ENCODE results near the gene HDHD2. TPM values are rescaled to one million over a fixed set of nuclear protein-coding genes. Genes with fewer than 3 reads are reported as not detected.

The HDHD2 gene
- polyA plus RNA-seq, 3 donors = 44.3 to 65.9 (median 55.2) TPM

GRCh38 chr18:47081578-47081977 is 68.7 kb downstream of the HDHD2 start:
- no peak for DNase-seq

- DNase-seq = no peak
Observed at GRCh38 chr18:47080872-47081271, 69.4 kb downstream of the HDHD2 start.

- no peak for DNase-seq
Observed at GRCh38 chr18:47077111-47077510, 73.2 kb downstream of the HDHD2 start.

- DNase-seq = no peak
Observed at GRCh38 chr18:47075098-47075883, 75.0 kb downstream of the HDHD2 start.

- no peak for DNase-seq
Observed at GRCh38 chr18:47067648-47068047, 82.7 kb downstream of the HDHD2 start.

GRCh38 chr18:47063096-47063495 is 87.2 kb downstream of the HDHD2 start:
- no peak for DNase-seq

GRCh38 chr18:47062471-47062870 is 87.8 kb downstream of the HDHD2 start:
- DNase-seq = no peak

Other genes starting within 250 kb of the HDHD2 start
- 10 to 100 TPM; 22.3 to 28.6 (median 27.4) TPM for gene PIAS2, start 233.0 kb downstream of the HDHD2 start, polyA plus RNA-seq (ENCODE audit: insufficient read length in 3 of 3)
- gene KATNAL2, start 232.9 kb downstream of the HDHD2 start, polyA plus RNA-seq (ENCODE audit: insufficient read length in 3 of 3) = 10 to 100 TPM in 2 of 3 donors, 1 to 10 TPM in 1; 9.5 to 13.3 (median 12.6) TPM
- gene ELOA2, start 114.9 kb downstream of the HDHD2 start, polyA plus RNA-seq (ENCODE audit: insufficient read length in 3 of 3) = under 1 TPM in 1 of 3 donors, not detected in 2; 0.16 TPM
- gene IER3IP1, start 25.9 kb upstream of the HDHD2 start, polyA plus RNA-seq (ENCODE audit: insufficient read length in 3 of 3) = 10 to 100 TPM; 31.2 to 33.6 (median 33.1) TPM
- under 1 TPM in 1 of 3 donors, not detected in 2; 0.03 TPM for gene SKOR2, start 101.2 kb upstream of the HDHD2 start, polyA plus RNA-seq (ENCODE audit: insufficient read length in 3 of 3)

All from renal pelvis (tissue), 4 donors.